G401 (cell line): ENCODE measurements around the gene MRPL11. TPM values are rescaled to one million over a fixed set of nuclear protein-coding genes. Genes with fewer than 3 reads are reported as not detected.

ENCODE experiments used
- DNase-seq: peaks from one replicate; pipeline ENCODE4 v3.0.0-alpha.2; 2015; ENCODE audit warnings: low spot score
- in situ Hi-C: cut with HindIII; loops from 2 replicates; pipeline ENCODE4 v1.10.0; 2016; ENCODE audit warnings: low sequenced_read_pairs, mixed read lengths
- total RNA-seq: library from RNA; depleted of rRNA; stranded (reverse); fragments of >200 nt; shearing (Covaris generic); gene quantifications from 2 replicates; pipeline ENCODE4 v1.2.3, GENCODE V29; 2014; rRNA removed

The MRPL11 gene
- total RNA-seq, 1 experiment from 2014 or later = 129 TPM

GRCh38 chr11:66412110-66412509, 26.5 kb downstream of the MRPL11 start:
- no peak for DNase-seq
- in situ Hi-C loops = no loop called here

- in situ Hi-C loops = no loop called here
- no peak for DNase-seq
Observed at GRCh38 chr11:66411323-66411722, 27.3 kb downstream of the MRPL11 start.

- in situ Hi-C loops = no loop called here
- no peak for DNase-seq
Observed at GRCh38 chr11:66410191-66410590, 28.5 kb downstream of the MRPL11 start.

- no peak for DNase-seq
- in situ Hi-C loops = no loop called here
Observed at GRCh38 chr11:66409226-66409625, 29.4 kb downstream of the MRPL11 start.

- in situ Hi-C loops = no loop called here
- DNase-seq = peak; percentile 89
Observed at GRCh38 chr11:66408488-66409214, 30.0 kb downstream of the MRPL11 start.

GRCh38 chr11:66407651-66408050, 31.0 kb downstream of the MRPL11 start:
- in situ Hi-C loops = no loop called here
- DNase-seq = no peak

- in situ Hi-C loops = no loop called here
- DNase-seq = no peak
Observed at GRCh38 chr11:66393954-66394353, 44.7 kb downstream of the MRPL11 start.

GRCh38 chr11:66391322-66391721, 47.3 kb downstream of the MRPL11 start:
- in situ Hi-C loops = no loop called here
- DNase-seq = no peak

- peak; percentile 64 for DNase-seq
- in situ Hi-C loops = no loop called here
Observed at GRCh38 chr11:66388780-66389386, 49.8 kb downstream of the MRPL11 start.

- in situ Hi-C loops = no loop called here
Observed at GRCh38 chr11:66386171-66387069, 52.2 kb downstream of the MRPL11 start.

More at GRCh38 chr11:66386171-66387069, 52.2 kb downstream of the MRPL11 start:
- DNase-seq = peak; percentile 95

Other genes with a start within 250 kb of the MRPL11 start
- 17.2 and 18.3 TPM in 2 replicates for gene KLC2, start 181.1 kb downstream of the MRPL11 start, total RNA-seq
- gene RAB1B, start 170.2 kb downstream of the MRPL11 start, total RNA-seq = 67.8 and 81.8 TPM in 2 replicates
- 4.4 and 12.4 TPM in 2 replicates for gene CNIH2, start 160.7 kb downstream of the MRPL11 start, total RNA-seq
- gene YIF1A, start 149.7 kb downstream of the MRPL11 start, total RNA-seq = 106 and 113 TPM in 2 replicates
- 2.8 TPM in 1 of 2 replicates, not detected in the other for gene TMEM151A, start 147.0 kb downstream of the MRPL11 start, total RNA-seq
- 0.58 TPM in 1 of 2 replicates, not detected in the other for gene CD248, start 121.8 kb downstream of the MRPL11 start, total RNA-seq
- 34.3 and 46.6 TPM in 2 replicates for gene RIN1, start 102.4 kb downstream of the MRPL11 start, total RNA-seq
- gene BRMS1, start 93.7 kb downstream of the MRPL11 start, total RNA-seq = 92.6 and 111 TPM in 2 replicates
- gene B4GAT1, start 91.2 kb downstream of the MRPL11 start, total RNA-seq = 22.2 and 23.7 TPM in 2 replicates
- gene SLC29A2, start 67.1 kb downstream of the MRPL11 start, total RNA-seq = 1.9 and 3.0 TPM in 2 replicates
- not detected in 2 replicates for gene NPAS4, start 17.8 kb downstream of the MRPL11 start, total RNA-seq
- 10.2 and 13.7 TPM in 2 replicates for gene PELI3, start 28.1 kb upstream of the MRPL11 start, total RNA-seq
- 140 and 160 TPM in 2 replicates for gene DPP3, start 41.6 kb upstream of the MRPL11 start, total RNA-seq
- 42.5 and 55.8 TPM in 2 replicates for gene BBS1, start 71.8 kb upstream of the MRPL11 start, total RNA-seq
- gene ZDHHC24, start 107.2 kb upstream of the MRPL11 start, total RNA-seq = 35.3 and 36.0 TPM in 2 replicates
- 32.1 and 42.0 TPM in 2 replicates for gene ACTN3, start 108.1 kb upstream of the MRPL11 start, total RNA-seq
- gene CTSF, start 129.8 kb upstream of the MRPL11 start, total RNA-seq = 518 and 594 TPM in 2 replicates
- gene CCDC87, start 154.2 kb upstream of the MRPL11 start, total RNA-seq = 0.07 and 0.37 TPM in 2 replicates
- gene CCS, start 154.3 kb upstream of the MRPL11 start, total RNA-seq = 181 and 230 TPM in 2 replicates
- gene RBM14, start 177.8 kb upstream of the MRPL11 start, total RNA-seq = 47.7 and 68.8 TPM in 2 replicates
- gene RBM4, start 199.9 kb upstream of the MRPL11 start, total RNA-seq = 513 and 534 TPM in 2 replicates
- gene RBM4B, start 239.0 kb upstream of the MRPL11 start, total RNA-seq = 4.1 and 13.0 TPM in 2 replicates